Right atrium auricular region (tissue), 2 donors: ENCODE results near the gene FMOD. TPM values are rescaled to one million over a fixed set of nuclear protein-coding genes. Genes with fewer than 3 reads are reported as not detected.
A peak's percentile ranks its signal among the peaks of the same experiment; 100 is the strongest.

Source experiments
- DNase-seq: peaks from one replicate; pipeline ENCODE4 v3.0.0-alpha.2; 2019; ENCODE audit warnings: low spot score
- H3K27ac ChIP-seq, 2 donors: fragments of 200-600 bp; sonication (generic); 1 replicate in 1 of 2; 2 replicates in 1 of 2; pipeline ENCODE4 v1.5.1; 2016 to 2019
- H3K27me3 ChIP-seq, 2 donors: fragments of 200-600 bp; sonication (generic); one replicate each; pipeline versions ENCODE4 v1.5.1 to v1.6.0; 2017 to 2019
- H3K36me3 ChIP-seq: fragments of 200-600 bp; sonication (generic); one replicate; pipeline ENCODE4 v1.5.1; 2016
- H3K4me1 ChIP-seq, 2 donors: fragments of 200-600 bp; sonication (generic); one replicate each; pipeline versions ENCODE4 v1.5.1 to v1.6.0; 2017 to 2019
- H3K4me3 ChIP-seq, 2 donors: fragments of 200-600 bp; sonication (generic); 1 replicate in 1 of 2; 2 replicates in 1 of 2; pipeline ENCODE4 v1.5.1; 2017 to 2019; ENCODE audit warnings: mild to moderate bottlenecking in 1 of 2, moderate library complexity in 1 of 2
- H3K9me3 ChIP-seq, 2 donors: fragments of 200-600 bp; sonication (generic); one replicate each; pipeline ENCODE4 v1.5.1; 2019
- total RNA-seq, 2 donors: library from RNA; depleted of rRNA; stranded (reverse); fragments of >200 nt; gene quantifications; one replicate each; pipeline ENCODE4 v1.1.0, GENCODE V29; 2016
- TF ChIP-seq, protein P1 (sequence below), 2 donors: fragments of 200-600 bp; sonication (generic); IDR thresholded peaks; one replicate each; pipeline ENCODE4 v1.5.1; 2019; ENCODE audit warnings: antibody characterized with exemption in 2 of 2

Gene FMOD
- total RNA-seq = 100 to 1,000 TPM in 1 of 2 donors, 10 to 100 TPM in 1; 34.2 to 122 TPM

DNA sequence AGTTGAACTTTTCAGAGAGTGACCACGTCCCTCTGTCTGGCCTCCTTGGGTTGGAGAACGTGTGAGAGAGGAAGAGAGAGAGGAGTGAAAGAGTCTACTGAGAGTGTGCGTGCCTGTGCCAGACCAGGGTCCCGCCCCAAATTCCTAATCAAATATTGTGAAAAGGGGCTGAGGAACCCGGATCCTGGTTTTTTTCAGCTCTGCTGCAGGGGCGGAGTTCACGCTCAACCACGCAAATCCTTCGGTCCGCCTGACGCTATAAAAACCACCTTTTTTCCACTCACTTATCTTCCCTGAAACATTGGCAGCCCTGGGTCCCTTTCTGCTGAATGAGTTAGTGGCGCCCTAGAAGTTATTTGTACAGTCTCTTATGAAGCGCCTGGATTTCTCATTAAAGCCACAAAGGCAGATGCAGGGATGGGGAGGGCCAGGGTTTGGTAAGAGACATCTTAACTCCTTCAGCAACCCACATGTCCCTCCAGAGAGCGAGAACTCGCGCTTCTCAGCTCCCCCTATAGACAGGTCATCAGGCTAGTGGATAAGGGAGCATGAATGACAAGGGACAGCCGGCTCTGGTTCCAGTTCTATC lies at the start of gene FMOD:
TSS of gene FMOD (minus strand) at position 86 of the 589 bp plus-strand sequence. CDS start 2,852 bp downstream, outside the sequence.
- Histone ChIP-seq H3K4me1 (peaks cover 0 to 27% of the 10 kb centered on the region in 2 donors), H3K36me3 (no peaks in the 10 kb centered on the region), H3K4me3 (peak within 1 kb of the TSS; percentile 29 to 37), H3K9me3 (no peaks in the 10 kb centered on the region), H3K27me3 (no peaks in the 10 kb centered on the region), H3K27ac (peak within 1 kb of the TSS; percentile 63 to 74)
- TF ChIP-seq, protein P1, sequence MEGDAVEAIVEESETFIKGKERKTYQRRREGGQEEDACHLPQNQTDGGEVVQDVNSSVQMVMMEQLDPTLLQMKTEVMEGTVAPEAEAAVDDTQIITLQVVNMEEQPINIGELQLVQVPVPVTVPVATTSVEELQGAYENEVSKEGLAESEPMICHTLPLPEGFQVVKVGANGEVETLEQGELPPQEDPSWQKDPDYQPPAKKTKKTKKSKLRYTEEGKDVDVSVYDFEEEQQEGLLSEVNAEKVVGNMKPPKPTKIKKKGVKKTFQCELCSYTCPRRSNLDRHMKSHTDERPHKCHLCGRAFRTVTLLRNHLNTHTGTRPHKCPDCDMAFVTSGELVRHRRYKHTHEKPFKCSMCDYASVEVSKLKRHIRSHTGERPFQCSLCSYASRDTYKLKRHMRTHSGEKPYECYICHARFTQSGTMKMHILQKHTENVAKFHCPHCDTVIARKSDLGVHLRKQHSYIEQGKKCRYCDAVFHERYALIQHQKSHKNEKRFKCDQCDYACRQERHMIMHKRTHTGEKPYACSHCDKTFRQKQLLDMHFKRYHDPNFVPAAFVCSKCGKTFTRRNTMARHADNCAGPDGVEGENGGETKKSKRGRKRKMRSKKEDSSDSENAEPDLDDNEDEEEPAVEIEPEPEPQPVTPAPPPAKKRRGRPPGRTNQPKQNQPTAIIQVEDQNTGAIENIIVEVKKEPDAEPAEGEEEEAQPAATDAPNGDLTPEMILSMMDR (IDR thresholded peaks at IDR 0.05) = peak in 1 of 2 donors; percentile 10
- DNase-seq = peak; percentile 89

GRCh38 chr1:203396595-203397194 lies 45.8 kb upstream of the FMOD start:
- H3K36me3 ChIP-seq = no peaks in the 10 kb centered on the region
- no peaks in the 10 kb centered on the region for H3K9me3 ChIP-seq
- no peak overlapping the region for H3K27ac ChIP-seq
- no peaks in the 10 kb centered on the region for H3K4me1 ChIP-seq
- DNase-seq = no peak
- H3K27me3 ChIP-seq = no peaks in the 10 kb centered on the region
- no peak overlapping the region for H3K4me3 ChIP-seq
- TF ChIP-seq, protein P1 (IDR thresholded peaks at IDR 0.05) = no peak

- Histone ChIP-seq H3K4me3 (no peak overlapping the region), H3K27me3 (no peaks in the 10 kb centered on the region), H3K27ac (peak overlapping the region in 1 of 2 donors; percentile 18), H3K9me3 (no peaks in the 10 kb centered on the region), H3K36me3 (no peaks in the 10 kb centered on the region), H3K4me1 (no peaks in the 10 kb centered on the region)
- DNase-seq = no peak
- TF ChIP-seq, protein P1 (IDR thresholded peaks at IDR 0.05) = no peak
These were observed 44.8 kb upstream of the FMOD start for GRCh38 chr1:203395751-203396150.

- TF ChIP-seq, protein P1 (IDR thresholded peaks at IDR 0.05) = no peak
- no peak overlapping the region for H3K4me3 ChIP-seq
- H3K27ac ChIP-seq = no peak overlapping the region
- no peak for DNase-seq
- no peaks in the 10 kb centered on the region for H3K9me3 ChIP-seq
- H3K36me3 ChIP-seq = no peaks in the 10 kb centered on the region
- H3K27me3 ChIP-seq = no peaks in the 10 kb centered on the region
- no peaks in the 10 kb centered on the region for H3K4me1 ChIP-seq
These were observed 39.4 kb upstream of the FMOD start for GRCh38 chr1:203390298-203390697.

DNA sequence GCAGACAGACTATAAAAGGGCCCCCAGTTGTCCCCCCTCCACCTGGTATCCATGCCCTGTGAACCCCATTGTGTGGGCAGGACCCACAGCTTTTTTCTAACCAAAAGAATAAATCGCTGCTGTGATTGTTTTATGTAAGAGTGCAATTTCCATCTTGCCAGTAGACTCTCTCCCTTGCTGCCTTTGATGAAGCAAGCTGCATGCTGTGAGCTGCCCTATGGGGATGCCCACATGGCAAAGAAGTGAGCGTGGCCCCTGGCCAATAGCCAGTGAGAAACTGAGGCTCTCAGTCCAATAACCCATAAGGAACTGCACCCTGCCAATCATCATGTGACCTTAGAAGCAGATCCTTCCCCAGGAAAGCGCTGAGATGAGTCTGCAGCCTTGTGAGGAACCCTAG lies 37.8 kb upstream of the FMOD start:
- Histone ChIP-seq H3K27ac (no peak overlapping the region), H3K4me1 (no peaks in the 10 kb centered on the region), H3K4me3 (no peak overlapping the region), H3K27me3 (no peaks in the 10 kb centered on the region), H3K36me3 (no peaks in the 10 kb centered on the region), H3K9me3 (no peaks in the 10 kb centered on the region)
- no peak for DNase-seq
- TF ChIP-seq, protein P1 (IDR thresholded peaks at IDR 0.05) = no peak
